Trophoblast cell (in vitro differentiated cells and primary cell): ENCODE data around the gene C16orf74.

Experiments used
- DNase-seq, 2 donors: peaks; one replicate each; pipeline ENCODE4 v3.0.0-alpha.2; 2016
- H2AFZ ChIP-seq: 2 replicates; pipeline ENCODE4 v1.6.1; 2013; ENCODE audit warnings: low read length, moderate library complexity, mild to moderate bottlenecking; ENCODE audit not compliant: insufficient read depth, poor library complexity
- H2AK5ac ChIP-seq: 2 replicates; pipeline ENCODE4 v1.6.1; 2013; ENCODE audit warnings: mild to moderate bottlenecking, low read length
- H2BK120ac ChIP-seq: 2 replicates; pipeline ENCODE4 v1.6.1; 2013; ENCODE audit warnings: low read length, mild to moderate bottlenecking, moderate library complexity; ENCODE audit not compliant: insufficient read depth, poor library complexity
- H2BK12ac ChIP-seq: 2 replicates; pipeline ENCODE4 v1.6.1; 2013; ENCODE audit warnings: mild to moderate bottlenecking, low read length, moderate library complexity
- H2BK5ac ChIP-seq: 2 replicates; pipeline ENCODE4 v1.6.1; 2013; ENCODE audit warnings: low read length, low read depth, moderate library complexity, mild to moderate bottlenecking; ENCODE audit not compliant: poor library complexity
- H3K14ac ChIP-seq: 2 replicates; pipeline ENCODE4 v1.6.1; 2013; ENCODE audit warnings: mild to moderate bottlenecking, low read length
- H3K18ac ChIP-seq: 2 replicates; pipeline ENCODE4 v1.6.1; 2013; ENCODE audit warnings: mild to moderate bottlenecking, low read length
- H3K23ac ChIP-seq: 2 replicates; pipeline ENCODE4 v1.6.1; 2013; ENCODE audit warnings: low read length
- H3K27ac ChIP-seq: 2 replicates; pipeline ENCODE4 v1.5.1; 2013; ENCODE audit warnings: low read depth, mild to moderate bottlenecking, inconsistent platforms, low read length, moderate library complexity
- H3K27me3 ChIP-seq: 2 replicates; pipeline ENCODE4 v1.6.1; 2013; ENCODE audit warnings: inconsistent platforms, mild to moderate bottlenecking, low read length, moderate library complexity; ENCODE audit not compliant: insufficient read depth
- H3K36me3 ChIP-seq, 2 experiments: 1 replicate in 1 of 2; 2 replicates in 1 of 2; pipeline ENCODE4 v1.6.1; 2013; ENCODE audit warnings: low read length in 2 of 2, mild to moderate bottlenecking in 2 of 2, moderate library complexity in 1 of 2; ENCODE audit not compliant: insufficient read depth in 2 of 2, control insufficient read depth in 1 of 2
- H3K4ac ChIP-seq: 2 replicates; pipeline ENCODE4 v1.6.1; 2013; ENCODE audit warnings: low read depth, mild to moderate bottlenecking, low read length, moderate library complexity
- H3K4me1 ChIP-seq, 2 experiments: 1 replicate in 1 of 2; 2 replicates in 1 of 2; pipeline ENCODE4 v1.6.1; 2013; ENCODE audit warnings: low read length in 2 of 2, mild to moderate bottlenecking in 2 of 2, moderate library complexity in 1 of 2; ENCODE audit not compliant: insufficient read depth in 2 of 2, control insufficient read depth in 1 of 2
- H3K4me2 ChIP-seq: 2 replicates; pipeline ENCODE4 v1.6.1; 2013; ENCODE audit warnings: inconsistent platforms, mild to moderate bottlenecking, low read length, moderate library complexity
- H3K4me3 ChIP-seq: 2 replicates; pipeline ENCODE4 v1.5.1; 2013; ENCODE audit warnings: mild to moderate bottlenecking, low read depth, low read length, inconsistent platforms
- H3K79me1 ChIP-seq: one replicate; pipeline ENCODE4 v1.6.1; 2013; ENCODE audit warnings: low read length
- H3K79me2 ChIP-seq: 2 replicates; pipeline ENCODE4 v1.6.1; 2013; ENCODE audit warnings: low read length, mild to moderate bottlenecking; ENCODE audit not compliant: control insufficient read depth, insufficient read depth, poor library complexity
- H3K9ac ChIP-seq: 2 replicates; pipeline ENCODE4 v1.6.1; 2013; ENCODE audit warnings: mild to moderate bottlenecking, low read length
- H3K9me3 ChIP-seq: 2 replicates; pipeline ENCODE4 v1.6.1; 2013; ENCODE audit warnings: low read depth, mild to moderate bottlenecking, control low read depth, inconsistent platforms, low read length; ENCODE audit not compliant: insufficient read depth
- H4K12ac ChIP-seq: 2 replicates; pipeline ENCODE4 v1.6.1; 2013; ENCODE audit warnings: low read depth, mild to moderate bottlenecking, low read length, moderate library complexity
- H4K8ac ChIP-seq: 2 replicates; pipeline ENCODE4 v1.6.1; 2013; ENCODE audit warnings: low read depth, mild to moderate bottlenecking, low read length, moderate library complexity
- H4K91ac ChIP-seq: one replicate; pipeline ENCODE4 v1.6.1; 2013; ENCODE audit warnings: low read depth, mild to moderate bottlenecking, low read length, moderate library complexity
- WGBS: extraction: QIAGEN DNeasy Blood & Tissue Kit; methylation state at CpG from one replicate; pipeline ENCODE4 v1.1.7; 2013; ENCODE audit warnings: missing lambda C conversion rate; ENCODE audit not compliant: insufficient read length, insufficient coverage; ENCODE audit errors: extremely low coverage; 5-methylcytosine and 5-hydroxymethylcytosine counted together

Gene C16orf74

DNA sequence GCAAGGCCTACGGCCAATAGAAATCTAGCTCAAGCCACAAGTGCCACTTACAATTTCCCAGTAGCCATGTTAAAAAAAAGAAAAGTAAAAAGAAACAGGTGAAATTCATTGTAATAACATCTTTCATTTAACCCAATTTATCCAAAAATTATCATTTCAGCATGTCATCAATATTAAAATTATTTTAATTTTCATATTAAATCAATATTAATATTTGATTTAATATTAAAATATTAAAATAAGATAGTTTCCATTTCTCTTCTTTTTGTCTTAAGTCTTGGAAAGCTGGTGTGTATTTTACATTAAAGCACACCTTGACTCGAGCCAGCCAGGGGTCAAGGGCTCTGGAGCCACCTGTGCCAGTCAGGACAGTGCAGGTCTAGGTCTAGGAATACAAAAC, 12.7 kb upstream of the C16orf74 start:
- H2BK5ac ChIP-seq = no peak overlapping the region
- H2AK5ac ChIP-seq = no peak overlapping the region
- no peaks in the 10 kb centered on the region for H3K9me3 ChIP-seq
- no peaks in the 10 kb centered on the region for H3K4me1 ChIP-seq
- H3K79me1 ChIP-seq = no peaks in the 10 kb centered on the region
- no peak overlapping the region for H3K18ac ChIP-seq
- no peak overlapping the region for H2BK120ac ChIP-seq
- no peaks in the 10 kb centered on the region for H3K27me3 ChIP-seq
- no peak overlapping the region for H2BK12ac ChIP-seq
- no peak for DNase-seq
- H3K4me3 ChIP-seq = no peak overlapping the region
- no peak overlapping the region for H3K23ac ChIP-seq
- H4K12ac ChIP-seq = no peak overlapping the region
- no CpG with 5 or more reads among the region's 2 CpGs for WGBS
- no peak overlapping the region for H3K4ac ChIP-seq
- no peak overlapping the region for H3K9ac ChIP-seq
- H3K27ac ChIP-seq = no peak overlapping the region
- no peak overlapping the region for H4K91ac ChIP-seq
- H4K8ac ChIP-seq = no peak overlapping the region
- no peaks in the 10 kb centered on the region for H3K79me2 ChIP-seq
- H2AFZ ChIP-seq = no peak overlapping the region
- no peaks in the 10 kb centered on the region for H3K36me3 ChIP-seq
- H3K14ac ChIP-seq = no peak overlapping the region
- H3K4me2 ChIP-seq = no peak overlapping the region

DNA sequence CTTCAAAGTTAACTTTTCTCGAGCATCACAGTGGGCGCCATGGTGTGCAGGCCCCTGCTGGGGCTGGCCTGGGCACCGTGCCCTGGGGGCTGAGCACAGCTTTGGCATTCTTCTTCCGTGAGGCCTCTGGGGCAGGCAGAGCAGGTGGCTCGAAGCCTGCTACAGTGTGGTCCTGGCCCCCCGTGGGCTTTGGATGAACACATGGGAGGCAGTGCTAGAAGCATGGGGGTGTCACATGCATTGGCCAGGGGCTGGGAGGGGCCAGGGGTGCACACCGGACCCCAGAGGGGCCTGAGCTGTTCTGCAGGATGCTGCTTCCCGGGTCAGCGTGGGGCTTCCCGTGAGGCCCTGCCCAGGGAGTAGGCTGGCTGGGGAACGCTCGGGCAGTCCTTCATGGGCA, 12.1 kb upstream of the C16orf74 start:
- Histone ChIP-seq H2BK120ac (no peak overlapping the region), H3K4me3 (no peak overlapping the region), H3K23ac (no peak overlapping the region), H2AFZ (no peak overlapping the region), H3K36me3 (no peaks in the 10 kb centered on the region), H2BK5ac (no peak overlapping the region), H3K18ac (no peak overlapping the region), H2AK5ac (no peak overlapping the region), H3K27ac (no peak overlapping the region), H3K27me3 (no peaks in the 10 kb centered on the region), H3K4me2 (no peak overlapping the region), H3K79me2 (no peaks in the 10 kb centered on the region), H4K12ac (no peak overlapping the region), H3K79me1 (no peaks in the 10 kb centered on the region), H3K4me1 (no peaks in the 10 kb centered on the region), H2BK12ac (no peak overlapping the region), H3K4ac (no peak overlapping the region), H3K14ac (no peak overlapping the region), H4K91ac (no peak overlapping the region), H3K9me3 (no peaks in the 10 kb centered on the region), H3K9ac (no peak overlapping the region), H4K8ac (no peak overlapping the region)
- no peak for DNase-seq
- WGBS = no CpG with 5 or more reads among the region's 12 CpGs

DNA sequence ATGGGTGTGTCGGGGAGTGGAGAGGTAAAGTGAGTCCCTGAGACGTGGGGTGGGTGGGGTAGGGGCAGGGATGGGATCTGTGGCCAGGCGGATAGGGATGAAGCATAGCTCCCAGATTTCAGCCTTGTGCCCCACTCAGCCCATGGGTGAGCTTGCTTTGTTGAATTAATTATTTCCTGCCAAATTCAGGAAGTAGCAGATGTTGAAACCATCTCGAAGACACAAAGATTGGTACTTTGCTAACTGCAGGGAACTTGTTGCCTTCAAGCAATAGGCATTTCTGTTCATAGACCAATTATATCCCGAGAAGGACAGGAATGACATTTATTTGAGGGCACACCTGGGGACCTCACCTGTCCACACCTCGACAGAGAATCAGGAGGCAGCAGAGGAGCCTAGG, 11.0 kb upstream of the C16orf74 start:
- no peak overlapping the region for H3K4me2 ChIP-seq
- H3K4me1 ChIP-seq = no peaks in the 10 kb centered on the region
- no peaks in the 10 kb centered on the region for H3K79me1 ChIP-seq
- H4K91ac ChIP-seq = no peak overlapping the region
- H3K79me2 ChIP-seq = no peaks in the 10 kb centered on the region
- H3K23ac ChIP-seq = no peak overlapping the region
- H2AK5ac ChIP-seq = no peak overlapping the region
- no peak overlapping the region for H3K27ac ChIP-seq
- no peak overlapping the region for H3K4ac ChIP-seq
- no peak overlapping the region for H3K14ac ChIP-seq
- H4K12ac ChIP-seq = no peak overlapping the region
- H3K9ac ChIP-seq = no peak overlapping the region
- H2BK5ac ChIP-seq = no peak overlapping the region
- no peak overlapping the region for H4K8ac ChIP-seq
- no peak overlapping the region for H2BK12ac ChIP-seq
- no peaks in the 10 kb centered on the region for H3K36me3 ChIP-seq
- DNase-seq = no peak
- 100% methylated on average over 2 of the region's 6 CpGs for WGBS
- H2BK120ac ChIP-seq = no peak overlapping the region
- no peak overlapping the region for H2AFZ ChIP-seq
- H3K27me3 ChIP-seq = no peaks in the 10 kb centered on the region
- no peak overlapping the region for H3K4me3 ChIP-seq
- H3K18ac ChIP-seq = no peak overlapping the region
- H3K9me3 ChIP-seq = no peaks in the 10 kb centered on the region

DNA sequence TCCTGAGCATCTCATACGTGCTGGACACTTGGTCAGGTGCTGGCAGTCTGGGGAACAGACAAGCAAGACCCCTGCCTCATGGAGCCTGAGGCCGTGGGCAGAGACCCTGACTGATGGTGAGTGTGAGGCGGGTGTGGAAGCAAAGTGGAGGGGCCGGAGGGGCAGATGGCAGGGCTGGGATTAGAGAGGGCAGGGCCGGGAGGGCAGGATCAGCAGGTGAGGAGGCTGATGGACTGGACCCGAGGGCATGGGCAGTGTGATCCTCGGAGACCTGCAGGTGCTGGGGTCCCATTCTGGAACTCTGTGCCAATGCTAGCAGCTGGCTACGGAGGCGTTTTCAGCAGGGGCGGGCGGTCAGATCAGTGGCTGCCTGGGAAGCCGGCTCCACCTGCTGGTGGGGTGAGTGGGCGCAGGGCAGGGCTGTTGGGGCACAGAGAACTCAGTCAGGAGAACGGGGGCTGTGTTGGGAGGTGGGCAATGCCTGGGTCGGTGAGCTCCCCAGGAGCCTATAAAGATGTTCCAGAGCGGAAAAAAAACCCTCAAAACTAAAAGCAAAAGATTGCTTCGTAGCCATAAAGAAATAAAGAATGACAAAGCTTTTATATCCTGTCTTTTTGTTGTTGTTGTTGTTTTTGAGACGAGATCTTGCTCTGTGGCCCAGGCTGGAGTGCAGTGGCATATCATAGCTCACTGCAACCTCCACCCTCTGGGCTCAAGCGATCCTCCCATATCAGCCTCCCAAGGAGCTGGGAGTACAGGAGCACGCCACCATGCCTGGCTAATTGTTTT, 8.9 kb upstream of the C16orf74 start:
- H3K4me3 ChIP-seq = no peak overlapping the region
- no peaks in the 10 kb centered on the region for H3K27me3 ChIP-seq
- H3K36me3 ChIP-seq = no peaks in the 10 kb centered on the region
- DNase-seq = peak in 1 of 2 donors; percentile 43
- no peak overlapping the region for H2BK12ac ChIP-seq
- H3K79me1 ChIP-seq = no peaks in the 10 kb centered on the region
- no peak overlapping the region for H2BK120ac ChIP-seq
- no peak overlapping the region for H4K91ac ChIP-seq
- no peak overlapping the region for H2AK5ac ChIP-seq
- no peak overlapping the region for H3K18ac ChIP-seq
- H3K23ac ChIP-seq = no peak overlapping the region
- H3K79me2 ChIP-seq = no peaks in the 10 kb centered on the region
- no peaks in the 10 kb centered on the region for H3K9me3 ChIP-seq
- H3K14ac ChIP-seq = no peak overlapping the region
- no peaks in the 10 kb centered on the region for H3K4me1 ChIP-seq
- no peak overlapping the region for H3K27ac ChIP-seq
- no peak overlapping the region for H3K4me2 ChIP-seq
- no peak overlapping the region for H2BK5ac ChIP-seq
- no peak overlapping the region for H3K9ac ChIP-seq
- no CpG with 5 or more reads among the region's 20 CpGs for WGBS
- no peak overlapping the region for H3K4ac ChIP-seq
- H4K8ac ChIP-seq = no peak overlapping the region
- H2AFZ ChIP-seq = no peak overlapping the region
- H4K12ac ChIP-seq = no peak overlapping the region
